Colonic mucosa (tissue), 4 donors: Measurements from ENCODE around the gene CYSTM1. TPM values are rescaled to one million over a fixed set of nuclear protein-coding genes. Genes with fewer than 3 reads are reported as not detected.

Experiments used
- DNase-seq: peaks from one replicate; pipeline ENCODE4 v3.0.0-alpha.2; 2020
- H3K27ac ChIP-seq: fragments of 200-600 bp; one replicate; pipeline ENCODE4 v1.8.0; 2021
- H3K27me3 ChIP-seq: fragments of 200-600 bp; one replicate; pipeline ENCODE4 v1.8.0; 2021
- H3K36me3 ChIP-seq: fragments of 200-600 bp; one replicate; pipeline ENCODE4 v1.8.0; 2021
- H3K4me1 ChIP-seq: fragments of 200-600 bp; one replicate; pipeline ENCODE4 v1.8.0; 2021; ENCODE audit warnings: mild to moderate bottlenecking
- H3K4me3 ChIP-seq: fragments of 200-600 bp; one replicate; pipeline ENCODE4 v1.8.0; 2021
- H3K9ac ChIP-seq, 2 donors: one replicate each; pipeline ENCODE4 v1.7.0; 2013; ENCODE audit warnings: control low read depth in 2 of 2, low read depth in 2 of 2, low read length in 2 of 2
- H3K9me3 ChIP-seq: fragments of 200-600 bp; one replicate; pipeline ENCODE4 v1.8.0; 2021
- intact Hi-C: fragments of 100-400 bp; cut with DNase I; formaldehyde crosslinking; loops from one replicate; pipeline ENCODE4 v1.14.1; 2022
- total RNA-seq, 2 donors: library from RNA; stranded (reverse); fragmentation: NEBNext Ultra II Directional in 1 of 2; extraction: Animal tissue kit (Norgen Biotek cat#: 25700) in 1 of 2; gene quantifications; one replicate each; pipeline ENCODE4 v1.2.1, GENCODE V29; 2021
- TF ChIP-seq, protein P1 (sequence below): fragments of 200-600 bp; IDR thresholded peaks from one replicate; pipeline ENCODE4 v1.8.0; 2022; ENCODE audit warnings: antibody characterized with exemption, mild to moderate bottlenecking
- donor health status: healthy.
- donor health status: DM: no; HTN: no; CAD: no.
- donor health status: DM: no; HTN: no; CAD: no.

Gene CYSTM1
- total RNA-seq, 2 donors from 2014 or later = 205 TPM

DNA sequence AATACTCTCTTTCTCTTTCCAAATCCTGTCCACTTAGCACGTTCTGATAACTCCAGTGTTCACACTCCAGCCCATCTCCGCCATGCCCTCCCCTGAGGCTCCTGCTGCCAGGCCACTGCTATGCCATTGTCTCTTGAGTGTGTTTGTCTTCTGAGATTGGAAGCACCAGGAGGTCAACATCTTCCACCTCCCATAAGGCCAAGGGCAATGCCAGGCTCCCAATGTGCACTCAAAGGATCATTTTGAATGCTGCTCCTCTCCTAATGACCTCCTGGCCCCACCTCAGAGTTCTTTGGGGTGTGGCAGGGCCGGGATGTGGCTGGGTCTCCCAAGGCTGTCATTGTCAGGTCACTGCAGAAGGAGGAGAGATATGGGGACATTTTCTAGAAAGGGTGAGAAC is 29.7 kb upstream of the CYSTM1 start:
- H3K4me1 ChIP-seq = peaks cover 7% of the 10 kb centered on the region
- H3K27ac ChIP-seq = no peak overlapping the region
- no peak overlapping the region for H3K9ac ChIP-seq
- intact Hi-C loops = loop anchor here (2.0 kb wide), 1 partner anchor 72 kb away; no protein-coding TSS in a partner anchor
- H3K4me3 ChIP-seq = no peak overlapping the region
- DNase-seq = no peak
- no peaks in the 10 kb centered on the region for H3K27me3 ChIP-seq
- TF ChIP-seq, protein P1, sequence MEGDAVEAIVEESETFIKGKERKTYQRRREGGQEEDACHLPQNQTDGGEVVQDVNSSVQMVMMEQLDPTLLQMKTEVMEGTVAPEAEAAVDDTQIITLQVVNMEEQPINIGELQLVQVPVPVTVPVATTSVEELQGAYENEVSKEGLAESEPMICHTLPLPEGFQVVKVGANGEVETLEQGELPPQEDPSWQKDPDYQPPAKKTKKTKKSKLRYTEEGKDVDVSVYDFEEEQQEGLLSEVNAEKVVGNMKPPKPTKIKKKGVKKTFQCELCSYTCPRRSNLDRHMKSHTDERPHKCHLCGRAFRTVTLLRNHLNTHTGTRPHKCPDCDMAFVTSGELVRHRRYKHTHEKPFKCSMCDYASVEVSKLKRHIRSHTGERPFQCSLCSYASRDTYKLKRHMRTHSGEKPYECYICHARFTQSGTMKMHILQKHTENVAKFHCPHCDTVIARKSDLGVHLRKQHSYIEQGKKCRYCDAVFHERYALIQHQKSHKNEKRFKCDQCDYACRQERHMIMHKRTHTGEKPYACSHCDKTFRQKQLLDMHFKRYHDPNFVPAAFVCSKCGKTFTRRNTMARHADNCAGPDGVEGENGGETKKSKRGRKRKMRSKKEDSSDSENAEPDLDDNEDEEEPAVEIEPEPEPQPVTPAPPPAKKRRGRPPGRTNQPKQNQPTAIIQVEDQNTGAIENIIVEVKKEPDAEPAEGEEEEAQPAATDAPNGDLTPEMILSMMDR = no peak
- H3K36me3 ChIP-seq = no peaks in the 10 kb centered on the region
- H3K9me3 ChIP-seq = no peaks in the 10 kb centered on the region

DNA sequence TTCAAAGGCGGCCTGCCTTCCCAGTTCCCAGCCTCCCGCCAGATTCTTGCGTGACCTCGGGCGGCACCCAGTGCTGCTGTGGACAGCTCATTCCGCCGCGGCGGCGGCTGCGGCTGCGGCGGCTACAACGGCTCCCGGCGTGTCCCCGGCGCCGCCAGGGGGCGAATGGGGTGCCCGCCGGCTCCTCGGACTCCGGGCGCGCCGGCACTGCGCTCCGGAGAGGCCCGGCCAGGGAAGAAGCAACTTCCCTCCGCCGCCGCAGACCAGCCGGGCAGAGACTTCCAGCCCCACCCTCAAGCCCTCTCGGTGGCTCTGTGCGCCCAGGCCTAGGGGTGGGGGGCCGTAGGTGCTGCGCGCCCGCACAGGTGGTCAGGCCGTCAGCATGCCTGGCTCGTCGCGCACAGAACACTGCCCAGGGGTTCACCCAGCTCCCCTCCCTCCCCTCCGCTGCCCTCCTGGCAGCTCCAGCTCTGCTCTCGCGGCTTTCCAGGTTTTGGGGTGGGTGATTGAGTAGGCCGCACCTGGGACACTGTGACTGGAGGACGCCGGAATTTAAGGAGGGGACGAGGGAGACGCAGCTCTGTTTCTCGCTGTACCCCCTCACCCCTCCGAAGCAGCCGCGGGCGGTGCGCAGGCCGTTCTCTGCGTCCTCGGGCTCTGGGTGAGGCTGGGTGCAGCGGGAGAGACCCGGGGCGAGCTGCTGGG is 29.0 kb upstream of the CYSTM1 start:
- Histone ChIP-seq H3K4me1 (peaks cover 7% of the 10 kb centered on the region), H3K9ac (peak overlapping the region; percentile 26 to 52), H3K9me3 (no peaks in the 10 kb centered on the region), H3K27me3 (no peaks in the 10 kb centered on the region), H3K36me3 (no peaks in the 10 kb centered on the region), H3K4me3 (peak overlapping the region; percentile 23), H3K27ac (no peak overlapping the region)
- intact Hi-C loops = loop anchor here (2.0 kb wide), 1 partner anchor 73 kb away; no protein-coding TSS in a partner anchor
- peak; percentile 59 for DNase-seq
- TF ChIP-seq, protein P1 = peak; percentile 74

DNA sequence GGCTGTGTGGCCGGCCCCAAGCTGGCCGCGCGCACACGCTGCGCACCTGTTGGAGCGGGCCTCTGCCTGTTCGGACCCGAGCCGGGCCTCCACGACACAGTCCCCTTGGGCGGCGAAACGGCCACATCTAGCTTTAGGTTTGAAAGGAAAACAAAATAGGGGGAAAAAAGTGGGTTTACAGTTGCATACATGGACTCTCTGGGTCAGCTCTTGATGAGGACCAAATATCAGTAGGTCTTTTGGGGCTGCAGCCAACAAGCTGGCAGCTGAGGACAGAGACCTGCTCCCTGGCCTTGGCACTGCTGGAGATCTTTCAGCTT is 28.5 kb upstream of the CYSTM1 start:
- intact Hi-C loops = no loop called here
- Histone ChIP-seq H3K27ac (no peak overlapping the region), H3K4me3 (peak overlapping the region; percentile 23), H3K9ac (no peak overlapping the region), H3K4me1 (peaks cover 7% of the 10 kb centered on the region), H3K36me3 (no peaks in the 10 kb centered on the region), H3K27me3 (no peaks in the 10 kb centered on the region), H3K9me3 (no peaks in the 10 kb centered on the region)
- TF ChIP-seq, protein P1 = no peak
- DNase-seq = no peak

DNA sequence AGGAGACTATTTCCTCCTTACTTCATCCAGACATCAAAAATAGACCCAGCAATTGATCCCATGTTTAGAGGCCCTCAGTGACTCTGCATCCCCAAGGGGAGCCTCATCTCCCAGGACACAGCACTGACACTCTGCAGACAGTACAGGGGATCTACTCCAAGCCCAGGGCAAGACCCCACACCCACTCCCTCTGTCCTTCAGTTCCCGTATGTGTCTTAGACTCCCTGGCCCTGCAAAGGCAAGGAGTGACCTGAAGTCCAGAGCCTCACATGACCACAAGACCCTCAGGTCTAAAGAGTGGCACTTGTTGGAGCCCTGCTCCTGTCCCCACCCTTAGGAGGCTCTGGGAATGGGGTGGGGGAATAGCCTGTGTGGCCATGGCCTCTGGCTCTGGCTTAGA is 27.5 kb upstream of the CYSTM1 start:
- H3K27me3 ChIP-seq = no peaks in the 10 kb centered on the region

DNA sequence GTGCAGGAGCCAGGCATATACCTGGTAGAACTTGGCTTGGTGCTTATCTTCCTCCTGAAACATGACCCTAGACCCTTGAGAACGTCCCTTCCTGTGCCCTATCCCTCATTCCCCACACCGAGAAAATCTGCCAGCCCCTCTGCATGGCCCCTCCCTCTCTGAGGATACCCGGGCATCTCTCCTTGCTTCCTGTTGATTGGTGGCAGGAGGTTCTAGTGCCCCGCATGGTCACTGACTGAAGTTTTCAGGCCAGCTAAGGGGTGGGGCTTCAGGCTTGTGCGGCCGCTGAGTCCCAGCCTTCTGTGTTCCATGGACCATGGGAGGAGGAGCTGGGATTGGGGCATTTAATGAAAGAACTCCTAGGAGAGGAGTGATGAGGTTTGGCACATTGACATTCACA is 26.5 kb upstream of the CYSTM1 start:
- no peaks in the 10 kb centered on the region for H3K27me3 ChIP-seq
- no peak overlapping the region for H3K27ac ChIP-seq
- TF ChIP-seq, protein P1 = no peak
- H3K9me3 ChIP-seq = no peaks in the 10 kb centered on the region
- no peak overlapping the region for H3K9ac ChIP-seq
- H3K36me3 ChIP-seq = no peaks in the 10 kb centered on the region
- intact Hi-C loops = no loop called here
- peaks cover 7% of the 10 kb centered on the region for H3K4me1 ChIP-seq
- DNase-seq = no peak
- H3K4me3 ChIP-seq = no peak overlapping the region

More for the DNA sequence above, 27.5 kb upstream of the CYSTM1 start:
- Histone ChIP-seq H3K4me1 (peaks cover 7% of the 10 kb centered on the region), H3K27ac (no peak overlapping the region), H3K4me3 (no peak overlapping the region), H3K9me3 (no peaks in the 10 kb centered on the region), H3K9ac (no peak overlapping the region), H3K36me3 (no peaks in the 10 kb centered on the region)
- intact Hi-C loops = no loop called here
- TF ChIP-seq, protein P1 = no peak
- DNase-seq = no peak
